GM12865 (cell line): ENCODE measurements around the gene TUBB2B.

ENCODE experiments used
- DNase-seq: peaks from one replicate; pipeline ENCODE4 v3.0.0; 2010; ENCODE audit warnings: low read depth
- H3K4me3 ChIP-seq: 2 replicates; pipeline ENCODE4 v1.5.1; 2011; ENCODE audit warnings: mild to moderate bottlenecking, low read depth, low read length, control low read depth
- CTCF ChIP-seq: IDR thresholded peaks from 2 replicates; pipeline ENCODE4 v1.5.1; 2011; ENCODE audit warnings: low read length, control low read depth, low read depth, inconsistent platforms; ENCODE audit not compliant: insufficient read depth; ENCODE audit errors: missing control alignments

TUBB2B gene

GRCh38 chr6:3263096-3263495, 35.6 kb upstream of the TUBB2B start:
- no peak for TF ChIP-seq CTCF
- DNase-seq: no peak
- H3K4me3 ChIP-seq: no peak overlapping the region

GRCh38 chr6:3261921-3262320, 34.5 kb upstream of the TUBB2B start:
- no peak overlapping the region for H3K4me3 ChIP-seq

GRCh38 chr6:3261518-3261820, 34.0 kb upstream of the TUBB2B start:
- DNase-seq: no peak
- TF ChIP-seq CTCF: no peak
- no peak overlapping the region for H3K4me3 ChIP-seq

More at GRCh38 chr6:3261921-3262320, 34.5 kb upstream of the TUBB2B start:
- DNase-seq: no peak
- TF ChIP-seq CTCF: no peak

GRCh38 chr6:3260772-3261517, 33.5 kb upstream of the TUBB2B start:
- no peak for TF ChIP-seq CTCF
- peak overlapping the region; percentile 65 for H3K4me3 ChIP-seq
- DNase-seq: no peak

- peak overlapping the region; percentile 65 for H3K4me3 ChIP-seq
- peak; percentile 50 for DNase-seq
- TF ChIP-seq CTCF: no peak
These were observed 32.8 kb upstream of the TUBB2B start for GRCh38 chr6:3260296-3260695.

- TF ChIP-seq CTCF: no peak
- DNase-seq: peak; percentile 55
- peak overlapping the region; percentile 65 for H3K4me3 ChIP-seq
These were observed 32.1 kb upstream of the TUBB2B start for GRCh38 chr6:3259491-3259958.

- peak; percentile 93 for DNase-seq
- H3K4me3 ChIP-seq: peak within 1 kb of the TSS; percentile 65
- TF ChIP-seq CTCF: no peak
These were observed 31.5 kb upstream of the TUBB2B start, which contains the start of gene PSMG4 for GRCh38 chr6:3258720-3259490. Gene PSMG4 (plus strand): TSS chr6:3258947. CDS start chr6:3259023, 76 bp downstream.
